Activated naive CD8-positive, alpha-beta T cell (primary cell): ENCODE results near the gene TUB.

Experiments
- H3K27ac Mint-ChIP-seq: one replicate; pipeline ENCODE4 v1.8.0; 2021; ENCODE audit warnings: mixed read lengths
- H3K27me3 Mint-ChIP-seq: one replicate; pipeline ENCODE4 v1.8.0; 2021; ENCODE audit warnings: mixed read lengths
- H3K36me3 Mint-ChIP-seq: one replicate; pipeline ENCODE4 v1.8.0; 2021; ENCODE audit warnings: mixed read lengths
- H3K4me1 Mint-ChIP-seq: one replicate; pipeline ENCODE4 v1.8.0; 2021; ENCODE audit warnings: low read depth, mixed read lengths
- H3K4me3 Mint-ChIP-seq: one replicate; pipeline ENCODE4 v1.8.0; 2021; ENCODE audit warnings: mild to moderate bottlenecking, mixed read lengths
- H3K9me3 Mint-ChIP-seq: one replicate; pipeline ENCODE4 v1.8.0; 2021; ENCODE audit warnings: low read depth, mixed read lengths

The TUB gene

DNA sequence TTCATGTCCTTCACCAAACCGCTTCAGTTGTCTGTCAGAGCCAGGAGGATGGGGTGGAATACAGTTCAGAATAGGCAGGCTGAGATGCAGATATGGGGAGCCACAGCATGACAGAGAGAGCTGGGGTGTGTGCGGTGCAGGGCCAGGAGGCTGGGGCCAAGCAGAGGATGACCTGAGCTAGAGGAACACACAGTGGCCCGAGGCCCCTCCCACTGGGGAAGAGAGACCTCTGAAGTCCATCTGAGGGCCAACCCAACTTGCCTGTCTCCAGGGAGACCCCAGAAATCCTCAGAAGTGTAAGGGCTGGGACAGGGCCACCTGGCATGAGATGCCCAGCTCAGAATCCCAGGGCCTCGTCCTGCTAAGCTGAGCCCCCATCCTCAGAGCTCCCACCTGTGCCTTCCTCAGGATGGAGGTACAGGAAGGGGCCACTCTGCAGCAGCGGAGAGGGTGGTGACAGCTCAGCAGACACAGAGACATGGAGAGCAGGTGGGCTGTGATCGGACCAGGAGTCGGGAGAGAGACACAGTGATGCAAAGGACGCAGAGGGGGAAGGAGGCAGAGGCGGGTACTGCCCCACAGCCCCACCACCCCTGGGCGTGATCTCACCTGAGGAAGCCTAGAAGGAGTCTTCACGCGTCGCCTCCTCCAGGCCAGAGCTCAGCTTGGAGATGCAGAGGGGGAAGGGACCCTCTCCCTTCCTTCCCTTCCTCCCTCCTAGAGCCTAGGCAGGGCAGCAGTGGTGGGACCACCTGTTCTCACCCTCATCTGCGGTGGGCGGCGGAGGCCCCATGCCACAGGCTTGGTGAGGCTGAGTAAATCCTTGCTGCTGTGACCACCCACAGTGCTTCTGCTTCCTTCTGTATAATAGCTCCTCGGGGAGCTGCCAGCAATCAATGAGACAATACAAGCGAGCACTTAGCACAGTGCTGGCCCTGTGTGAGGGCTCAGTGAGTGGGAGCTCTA is 9.1 kb upstream of the TUB start:
- Mint-ChIP-seq H3K27me3 (peaks cover 4% of the 10 kb centered on the region), H3K4me3 (no peak overlapping the region), H3K27ac (no peak overlapping the region), H3K9me3 (no peaks in the 10 kb centered on the region), H3K36me3 (no peaks in the 10 kb centered on the region), H3K4me1 (peaks cover 2% of the 10 kb centered on the region)

DNA sequence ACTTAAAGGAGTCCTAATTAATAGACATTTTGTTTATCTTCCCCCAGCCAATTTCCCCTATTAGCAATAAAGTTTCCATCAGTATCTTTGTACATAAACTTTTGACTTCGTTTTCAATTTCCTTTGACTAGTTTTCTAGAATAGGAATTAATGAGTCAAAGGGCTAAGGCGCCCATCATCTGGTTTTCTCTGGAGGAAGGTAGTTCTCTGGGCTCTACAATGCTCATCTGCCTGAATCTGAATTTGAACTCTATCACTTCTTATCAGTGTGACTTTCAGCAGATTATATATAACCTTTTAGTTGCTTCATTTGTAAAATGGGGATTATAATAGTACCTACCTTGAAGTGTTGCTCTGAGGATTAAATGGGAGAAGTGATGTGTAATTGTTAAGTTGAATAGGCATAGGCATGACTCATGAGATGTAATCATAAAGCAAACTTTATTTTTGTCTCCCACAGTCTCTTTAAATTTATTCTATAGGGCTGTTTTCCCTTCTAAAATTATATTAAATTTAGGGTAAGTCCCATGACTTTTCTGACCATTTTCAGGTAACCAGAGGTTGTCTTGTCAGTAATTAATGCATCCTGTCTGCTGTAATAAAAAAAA is 5.8 kb upstream of the TUB start:
- no peaks in the 10 kb centered on the region for H3K36me3 Mint-ChIP-seq
- H3K9me3 Mint-ChIP-seq, result no peaks in the 10 kb centered on the region
- peaks cover 2% of the 10 kb centered on the region for H3K4me1 Mint-ChIP-seq
- H3K4me3 Mint-ChIP-seq, result no peak overlapping the region
- no peak overlapping the region for H3K27ac Mint-ChIP-seq
- peaks cover 12% of the 10 kb centered on the region for H3K27me3 Mint-ChIP-seq

DNA sequence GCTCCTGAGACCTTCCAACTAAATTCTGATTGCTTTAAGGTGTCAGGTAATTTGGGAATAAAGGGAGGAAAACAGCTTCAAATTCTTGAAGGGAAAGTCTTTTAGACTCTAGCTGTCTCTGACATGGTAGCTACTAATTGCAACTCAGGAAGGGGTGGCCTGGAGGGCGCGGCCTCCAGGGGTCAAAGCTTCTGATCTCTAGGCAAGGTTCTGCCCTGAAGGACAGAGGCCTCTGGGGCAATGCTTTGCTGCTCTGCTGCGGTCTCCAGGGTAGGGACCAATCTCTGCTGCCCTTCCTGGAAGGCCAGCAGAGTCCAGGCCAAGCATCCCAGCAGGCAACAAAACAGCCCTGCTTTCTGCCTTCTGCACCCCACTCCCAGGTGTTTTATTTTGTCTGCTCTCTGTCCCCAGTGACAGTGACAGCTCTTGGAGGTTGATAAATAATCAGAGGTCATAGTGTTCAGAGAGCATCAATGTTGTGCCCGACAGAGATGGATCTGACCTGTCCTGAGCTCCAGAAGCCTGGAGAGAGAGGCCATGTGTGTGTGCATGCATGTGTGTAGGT is 1.8 kb upstream of the TUB start:
- Mint-ChIP-seq H3K9me3 (no peaks in the 10 kb centered on the region), H3K27me3 (peaks cover 30% of the 10 kb centered on the region), H3K27ac (no peak overlapping the region), H3K4me1 (peaks cover 9% of the 10 kb centered on the region), H3K36me3 (no peaks in the 10 kb centered on the region), H3K4me3 (no peak overlapping the region)

DNA sequence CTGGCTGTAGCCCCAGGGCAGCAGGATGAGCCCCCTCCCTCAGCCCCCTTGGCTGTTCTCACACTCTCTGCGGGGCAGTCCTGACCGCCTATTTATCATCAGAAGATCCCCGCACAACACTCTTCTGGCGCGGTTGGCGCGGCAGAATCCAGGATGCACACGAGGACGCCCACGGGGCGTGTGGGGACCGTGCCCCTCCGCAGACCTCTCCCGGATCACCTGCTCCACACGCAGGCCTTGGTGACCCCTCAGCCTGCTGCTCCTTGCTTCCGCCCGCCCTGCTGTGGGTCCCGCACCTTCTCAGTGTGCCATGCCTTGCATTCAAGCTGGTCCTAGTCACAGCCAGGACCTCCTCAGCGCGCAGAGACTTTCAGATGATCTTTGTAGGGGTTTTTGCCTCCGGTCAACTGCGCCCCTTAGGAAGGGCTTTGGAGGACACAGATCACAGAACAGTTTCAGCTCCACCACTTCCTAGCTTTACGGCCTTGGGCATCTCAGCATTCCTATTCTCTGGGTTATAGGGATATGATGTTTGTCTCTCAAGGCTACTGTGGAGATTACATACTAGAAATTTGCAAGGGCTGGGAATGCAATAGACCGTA is 841 bp upstream of the TUB start:
- H3K27me3 Mint-ChIP-seq, result peaks cover 36% of the 10 kb centered on the region
- no peaks in the 10 kb centered on the region for H3K36me3 Mint-ChIP-seq
- no peaks in the 10 kb centered on the region for H3K9me3 Mint-ChIP-seq
- peaks cover 9% of the 10 kb centered on the region for H3K4me1 Mint-ChIP-seq
- no peak overlapping the region for H3K27ac Mint-ChIP-seq
- peak overlapping the region; percentile 80 for H3K4me3 Mint-ChIP-seq

DNA sequence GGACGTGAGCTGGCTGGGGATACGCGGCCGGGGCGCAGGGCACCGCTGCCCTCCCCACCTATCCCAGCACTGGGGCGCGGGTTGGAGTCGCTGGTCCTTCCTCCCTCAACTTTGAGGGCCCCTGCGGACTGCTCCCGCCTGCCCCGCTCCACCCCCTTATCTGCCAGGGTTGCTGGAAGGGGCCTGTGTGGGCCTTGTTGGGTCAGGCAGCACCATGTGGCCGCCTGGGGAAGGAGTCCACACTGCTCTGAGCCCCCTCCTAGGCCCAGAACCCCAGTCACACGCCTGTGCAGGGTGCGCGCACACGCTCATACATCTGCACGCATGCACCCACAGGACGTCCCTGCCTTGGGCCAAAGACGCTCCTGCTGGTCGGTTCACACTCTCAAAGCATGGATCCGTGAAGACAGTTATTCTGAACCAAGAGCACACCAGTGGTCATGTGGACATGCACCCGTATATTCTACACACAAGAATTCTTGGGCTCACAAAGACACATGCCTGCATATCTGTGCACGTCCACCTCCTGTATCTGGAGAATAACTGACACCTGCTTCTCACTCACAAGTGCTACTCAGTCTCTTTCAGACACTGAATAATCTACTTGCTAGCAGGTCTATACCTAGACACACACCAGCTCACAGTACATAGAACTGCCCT is 710 bp downstream of the TUB start:
- Mint-ChIP-seq H3K4me1 (peaks cover 7% of the 10 kb centered on the region), H3K4me3 (peak overlapping the region; percentile 78), H3K27me3 (peaks cover 40% of the 10 kb centered on the region)

DNA sequence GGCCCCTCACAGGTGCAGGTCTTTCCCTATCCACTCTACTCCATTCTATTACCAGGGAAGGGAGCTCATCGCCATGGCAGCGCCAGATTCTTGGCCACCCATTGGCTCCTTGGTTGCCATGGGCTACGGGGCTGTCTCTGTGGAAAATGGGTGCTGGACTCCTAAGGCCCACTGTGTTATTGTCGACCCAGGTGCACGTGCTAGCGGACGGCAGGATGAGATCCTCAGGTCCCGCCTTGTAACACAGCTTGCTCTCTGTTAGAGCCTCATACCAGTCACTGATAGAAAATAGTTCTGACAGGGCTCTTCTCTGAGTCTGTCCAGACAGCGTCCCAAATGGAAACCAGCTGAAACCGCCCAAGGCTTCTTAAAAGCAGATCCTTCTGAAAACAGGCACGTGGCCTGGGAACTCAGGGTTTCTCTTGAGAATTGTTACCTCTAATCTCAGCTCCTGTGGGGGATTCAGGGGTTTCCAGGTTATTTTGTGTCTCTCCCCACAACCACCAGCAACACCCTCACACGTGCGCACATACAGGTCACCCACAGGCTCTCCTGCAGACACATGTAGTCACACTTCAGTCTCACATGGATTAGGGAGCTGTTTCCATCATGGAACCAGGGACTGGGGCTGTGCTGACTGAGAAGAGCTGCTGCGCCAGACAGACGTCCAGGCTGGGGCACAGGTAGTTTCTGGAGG is 1.5 kb downstream of the TUB start:
- peaks cover 39% of the 10 kb centered on the region for H3K27me3 Mint-ChIP-seq
- H3K27ac Mint-ChIP-seq, result no peak overlapping the region
- no peaks in the 10 kb centered on the region for H3K9me3 Mint-ChIP-seq
- peak overlapping the region; percentile 78 for H3K4me3 Mint-ChIP-seq
- peaks cover 7% of the 10 kb centered on the region for H3K4me1 Mint-ChIP-seq
- H3K36me3 Mint-ChIP-seq, result no peaks in the 10 kb centered on the region

More for the DNA sequence above, 710 bp downstream of the TUB start:
- H3K36me3 Mint-ChIP-seq, result no peaks in the 10 kb centered on the region
- no peak overlapping the region for H3K27ac Mint-ChIP-seq
- no peaks in the 10 kb centered on the region for H3K9me3 Mint-ChIP-seq

DNA sequence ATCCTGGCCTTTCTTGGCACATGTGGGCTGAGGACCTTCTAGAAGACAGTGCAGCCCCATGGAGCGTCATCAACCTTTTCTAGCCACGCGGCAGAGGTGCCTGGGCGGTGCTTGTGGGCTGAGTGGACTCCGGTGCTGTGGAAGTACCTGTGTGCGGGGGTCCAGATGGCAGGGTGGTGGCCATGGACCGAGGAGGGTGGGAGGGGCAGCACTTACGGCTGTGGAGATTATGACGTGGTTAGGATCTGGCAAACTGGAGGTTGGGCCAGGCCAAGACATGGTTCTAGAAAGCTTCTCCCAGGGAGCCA is 2.0 kb downstream of the TUB start:
- Mint-ChIP-seq H3K9me3 (no peaks in the 10 kb centered on the region), H3K4me3 (no peak overlapping the region), H3K27ac (no peak overlapping the region)

DNA sequence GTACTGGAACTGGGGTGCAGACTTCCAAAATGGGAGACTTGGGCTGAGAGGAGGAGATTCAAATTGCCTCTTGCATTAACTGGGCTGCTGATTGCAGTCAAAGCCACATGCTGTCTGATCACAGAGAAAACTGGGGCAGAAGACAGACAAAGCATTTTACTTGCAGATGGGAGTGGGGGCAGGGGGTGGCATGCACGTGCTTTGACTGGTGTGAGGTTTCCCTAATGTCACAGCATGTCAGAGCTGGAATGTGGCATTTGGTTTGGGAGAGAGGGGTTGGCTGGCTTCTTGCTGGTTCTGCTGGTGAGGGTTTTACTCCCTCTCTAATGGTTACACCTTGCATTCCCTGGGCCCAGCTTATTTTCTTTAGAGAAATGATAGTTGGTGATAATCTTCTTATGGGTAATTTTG is 2.9 kb downstream of the TUB start:
- Mint-ChIP-seq H3K4me1 (peaks cover 7% of the 10 kb centered on the region), H3K4me3 (no peak overlapping the region), H3K27ac (no peak overlapping the region), H3K36me3 (no peaks in the 10 kb centered on the region), H3K27me3 (peaks cover 35% of the 10 kb centered on the region), H3K9me3 (no peaks in the 10 kb centered on the region)

More for the DNA sequence above, 2.0 kb downstream of the TUB start:
- H3K4me1 Mint-ChIP-seq, result peaks cover 7% of the 10 kb centered on the region
- peaks cover 36% of the 10 kb centered on the region for H3K27me3 Mint-ChIP-seq
- H3K36me3 Mint-ChIP-seq, result no peaks in the 10 kb centered on the region

DNA sequence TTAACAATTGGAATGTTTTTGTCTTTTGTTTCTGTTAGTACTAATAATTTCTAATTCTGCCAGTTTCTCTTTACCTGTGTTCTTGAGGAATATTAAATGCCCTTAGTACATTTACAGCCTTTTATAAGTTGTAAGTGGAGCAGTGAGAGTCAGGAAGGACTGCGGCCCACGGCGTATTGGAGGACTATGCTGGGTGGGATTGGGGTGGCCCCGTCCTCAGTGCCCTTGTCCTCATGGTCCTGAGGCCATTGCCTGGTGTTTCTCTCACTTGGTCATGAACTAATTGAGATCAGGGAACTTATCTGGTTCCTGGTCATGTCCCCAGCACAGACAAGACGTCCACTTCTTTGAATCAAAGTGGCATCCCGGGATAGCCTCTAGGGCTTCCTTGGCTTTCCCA is 3.3 kb downstream of the TUB start:
- Mint-ChIP-seq H3K4me1 (peaks cover 7% of the 10 kb centered on the region), H3K4me3 (no peak overlapping the region), H3K9me3 (no peaks in the 10 kb centered on the region), H3K27ac (no peak overlapping the region), H3K36me3 (no peaks in the 10 kb centered on the region), H3K27me3 (peaks cover 33% of the 10 kb centered on the region)

DNA sequence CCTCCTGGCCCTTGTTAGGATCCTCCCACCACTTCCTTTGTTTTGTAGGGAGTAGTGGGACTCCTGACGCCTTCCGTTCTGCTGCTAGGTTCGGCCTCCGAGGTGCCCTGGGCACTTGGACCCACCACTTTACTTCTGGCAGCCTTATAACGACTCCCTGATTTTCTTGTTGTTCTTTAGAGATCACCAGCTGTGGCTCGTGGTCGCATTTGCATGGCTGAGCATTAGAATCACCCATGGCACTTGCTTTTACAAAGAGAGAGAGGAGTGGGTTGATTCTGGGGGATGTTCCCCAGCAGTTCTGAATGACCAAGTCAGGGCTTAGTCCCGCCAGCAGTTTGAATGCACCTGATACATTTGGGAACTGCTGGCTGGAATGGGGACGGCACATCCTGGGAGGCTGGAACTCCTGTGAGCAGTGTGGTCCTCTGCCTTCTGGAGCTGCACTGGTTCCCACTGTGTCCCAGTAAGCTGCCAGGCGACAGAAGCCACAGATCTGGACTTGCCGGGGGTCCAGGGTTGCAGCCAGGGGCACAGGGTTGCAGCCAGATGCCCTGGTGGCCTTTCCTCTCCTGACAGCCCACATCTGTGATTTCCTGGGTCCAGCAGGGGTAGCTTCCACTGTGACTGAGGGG is 4.1 kb downstream of the TUB start:
- H3K36me3 Mint-ChIP-seq, result no peaks in the 10 kb centered on the region
- no peak overlapping the region for H3K4me3 Mint-ChIP-seq
- H3K4me1 Mint-ChIP-seq, result peaks cover 7% of the 10 kb centered on the region
- no peaks in the 10 kb centered on the region for H3K9me3 Mint-ChIP-seq
- H3K27me3 Mint-ChIP-seq, result peaks cover 31% of the 10 kb centered on the region
- no peak overlapping the region for H3K27ac Mint-ChIP-seq

DNA sequence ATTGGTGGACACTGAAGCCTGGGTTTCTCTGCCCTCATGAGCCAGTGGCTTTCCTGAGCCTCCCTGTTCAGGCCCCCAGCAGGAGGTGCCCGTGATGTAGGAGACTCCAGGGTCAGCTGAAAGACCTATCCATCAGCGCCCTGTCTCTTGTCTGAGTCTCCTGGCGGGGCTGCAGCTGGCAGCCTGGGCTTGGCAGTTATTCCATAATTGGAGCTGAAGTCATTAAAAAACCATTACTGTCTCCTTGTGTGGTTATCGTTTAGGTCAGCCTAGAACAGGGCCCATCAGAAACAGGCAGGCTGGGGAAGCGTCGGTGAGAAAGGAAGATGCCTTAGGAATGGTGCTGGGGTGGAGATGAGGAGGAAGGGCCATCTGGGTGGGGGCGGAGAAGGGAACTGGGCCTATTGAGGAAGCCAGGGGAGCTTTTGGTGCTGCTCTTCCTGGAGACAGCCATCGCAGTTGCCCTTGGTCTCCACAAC is 5.0 kb downstream of the TUB start:
- no peak overlapping the region for H3K27ac Mint-ChIP-seq
- H3K36me3 Mint-ChIP-seq, result no peaks in the 10 kb centered on the region
- H3K9me3 Mint-ChIP-seq, result no peaks in the 10 kb centered on the region
- peaks cover 27% of the 10 kb centered on the region for H3K27me3 Mint-ChIP-seq
- peaks cover 7% of the 10 kb centered on the region for H3K4me1 Mint-ChIP-seq
- H3K4me3 Mint-ChIP-seq, result no peak overlapping the region

DNA sequence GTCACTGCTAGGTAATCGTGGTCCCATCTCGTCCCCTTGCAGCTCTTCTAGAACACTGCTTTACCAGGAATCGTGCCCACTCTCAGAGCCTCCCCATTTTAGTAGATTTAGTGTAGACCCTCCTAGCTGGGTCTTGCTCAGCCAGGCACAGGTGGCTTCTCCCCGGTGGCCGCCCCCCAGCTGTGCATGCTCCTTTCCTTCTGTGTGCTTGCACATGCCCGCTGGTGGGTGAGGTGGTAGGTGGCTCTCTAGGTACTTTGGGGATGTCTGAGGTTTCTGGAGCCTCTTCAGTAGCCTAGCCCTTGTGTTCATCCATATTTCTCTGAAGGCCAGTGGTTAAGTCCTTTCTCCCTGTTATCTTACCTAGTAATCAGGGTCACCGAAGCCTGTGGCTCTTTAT is 5.6 kb downstream of the TUB start:
- H3K4me3 Mint-ChIP-seq, result no peak overlapping the region
- H3K27ac Mint-ChIP-seq, result no peak overlapping the region
- peaks cover 7% of the 10 kb centered on the region for H3K4me1 Mint-ChIP-seq
- no peaks in the 10 kb centered on the region for H3K36me3 Mint-ChIP-seq
- no peaks in the 10 kb centered on the region for H3K9me3 Mint-ChIP-seq
- H3K27me3 Mint-ChIP-seq, result peaks cover 26% of the 10 kb centered on the region

DNA sequence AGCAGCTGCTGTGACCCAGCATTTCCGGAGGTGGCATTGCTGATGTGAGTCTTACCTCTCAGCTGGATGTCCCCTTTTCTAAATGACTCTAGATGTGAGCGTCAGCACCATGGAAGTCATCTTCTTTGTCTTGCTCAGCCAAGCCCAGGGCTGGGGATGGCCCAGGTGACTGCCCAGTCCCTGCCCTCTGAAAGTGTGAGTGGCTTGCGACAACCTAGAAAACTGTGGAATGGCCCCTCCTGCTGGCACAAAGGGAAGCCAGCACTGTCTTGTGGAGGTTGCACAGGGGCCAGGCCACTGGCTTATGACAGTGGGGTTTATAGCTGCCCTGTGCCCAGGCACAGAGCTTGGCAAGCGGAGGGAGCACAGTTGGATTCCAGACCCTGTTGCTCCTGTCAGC is 6.2 kb downstream of the TUB start:
- Mint-ChIP-seq H3K27me3 (peaks cover 20% of the 10 kb centered on the region), H3K36me3 (no peaks in the 10 kb centered on the region), H3K4me1 (peaks cover 2% of the 10 kb centered on the region), H3K9me3 (no peaks in the 10 kb centered on the region), H3K4me3 (no peak overlapping the region), H3K27ac (no peak overlapping the region)

DNA sequence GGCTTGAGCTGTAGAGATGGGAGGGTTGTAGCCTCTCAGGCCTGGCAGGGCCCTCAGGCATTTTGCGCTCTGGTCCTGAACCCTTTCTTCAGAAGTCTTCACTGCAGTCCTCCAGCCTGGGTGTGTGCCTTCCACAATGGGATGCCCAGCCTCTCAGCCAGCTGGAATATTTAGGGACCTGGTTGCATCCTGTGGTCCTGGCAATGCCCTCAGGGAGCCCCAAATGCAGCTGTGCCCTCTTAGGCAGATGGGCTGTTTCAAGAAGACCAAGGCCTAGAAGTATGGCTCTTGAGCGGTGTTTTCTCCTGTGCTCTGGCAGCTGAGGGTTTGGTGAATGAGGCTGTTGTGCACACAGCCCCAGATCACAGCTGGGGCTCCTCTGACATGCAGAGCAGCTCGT is 6.7 kb downstream of the TUB start:
- H3K4me3 Mint-ChIP-seq, result no peak overlapping the region
- H3K27ac Mint-ChIP-seq, result no peak overlapping the region
- H3K36me3 Mint-ChIP-seq, result no peaks in the 10 kb centered on the region
- no peaks in the 10 kb centered on the region for H3K9me3 Mint-ChIP-seq
- H3K4me1 Mint-ChIP-seq, result peaks cover 2% of the 10 kb centered on the region
- peaks cover 17% of the 10 kb centered on the region for H3K27me3 Mint-ChIP-seq
